HepG2 (cell line): ENCODE measurements around the gene ANKS4B. TPM values are rescaled to one million over a fixed set of nuclear protein-coding genes. Genes with fewer than 3 reads are reported as not detected.

ENCODE experiments used
- AFF4 ChIP-seq: sonication (generic); formaldehyde crosslinking; IDR thresholded peaks from 2 replicates; pipeline ENCODE4 v1.4.0; 2020; ENCODE audit warnings: missing genetic modification reagents
- DRAP1 ChIP-seq: IDR thresholded peaks from 2 replicates; pipeline ENCODE4 v1.6.1; 2016; ENCODE audit warnings: missing genetic modification reagents, missing compliant biosample characterization
- HMGXB3 ChIP-seq: sonication (generic); formaldehyde crosslinking; IDR thresholded peaks from 2 replicates; pipeline ENCODE4 v1.4.0; 2020; ENCODE audit warnings: missing genetic modification reagents, borderline replicate concordance
- KDM1A ChIP-seq: IDR thresholded peaks from 2 replicates; pipeline ENCODE4 v1.6.1; 2016; ENCODE audit warnings: missing compliant biosample characterization
- MLX ChIP-seq: IDR thresholded peaks from 2 replicates; pipeline ENCODE4 v1.6.1; 2016
- MXI1 ChIP-seq: IDR thresholded peaks from 3 replicates; pipeline ENCODE4 v1.6.1; 2012; ENCODE audit warnings: low read depth, low read length, inconsistent platforms, borderline replicate concordance
- NCOA5 ChIP-seq: sonication (generic); formaldehyde crosslinking; IDR thresholded peaks from 2 replicates; pipeline ENCODE4 v1.4.0; 2020; ENCODE audit warnings: missing genetic modification reagents
- SMAD1 ChIP-seq: sonication (generic); formaldehyde crosslinking; IDR thresholded peaks from 2 replicates; pipeline ENCODE4 v1.4.0; 2020; ENCODE audit warnings: missing genetic modification reagents, low read depth, mild to moderate bottlenecking, borderline replicate concordance
- SMYD3 ChIP-seq: sonication (generic); formaldehyde crosslinking; IDR thresholded peaks from 2 replicates; pipeline ENCODE4 v1.8.1; 2023; ENCODE audit warnings: mild to moderate bottlenecking, missing genetic modification reagents
- ZFP1 ChIP-seq: IDR thresholded peaks from 2 replicates; pipeline ENCODE4 v1.6.1; 2016
- ZNF280D ChIP-seq: sonication (generic); formaldehyde crosslinking; IDR thresholded peaks from 2 replicates; pipeline ENCODE4 v1.5.1; 2020; ENCODE audit warnings: mild to moderate bottlenecking, missing genetic modification reagents
- ZNF281 ChIP-seq: sonication (generic); formaldehyde crosslinking; IDR thresholded peaks from 2 replicates; pipeline ENCODE4 v1.4.0; 2020; ENCODE audit warnings: missing genetic modification reagents, borderline replicate concordance
- polyA plus RNA-seq, 8 experiments: library from polyadenylated mRNA; depleted of rRNA in 3 of 8; stranded (reverse) in 7 of 8; unstranded in 1 of 8; fragments of >200 nt; fragmentation: Illumina TruSeq in 4 of 8; extraction: Trizol in 4 of 8; gene quantifications; 2 replicates each; pipeline versions ENCODE4 v1.2.1 to v1.2.3, GENCODE V29; 2011 to 2016; ENCODE audit warnings: low read depth in 4 of 8, missing spikeins in 1 of 8, mixed read lengths in 1 of 8; ENCODE audit not compliant: insufficient read depth in 1 of 8
- total RNA-seq, 5 experiments: library from RNA; depleted of rRNA; stranded (reverse); fragments of >200 nt; fragmentation: Illumina TruSeq; extraction: Trizol; gene quantifications; 2 replicates each; pipeline ENCODE4 v1.2.3, GENCODE V29; 2016; ENCODE audit warnings: low read depth in 1 of 5

Gene ANKS4B
- total and polyA plus RNA-seq, 2 of the 13 experiments (the other 11 are each of a cell fraction or from before 2014, with no cell fraction given), result 6.5 to 30.0 TPM

- no peak for TF ChIP-seq AFF4 (CRISPR knock-in tag)
- TF ChIP-seq HMGXB3, result 0 out of 2 replicates have a peak, but pooled peaks have one; percentile 39
- no peak for TF ChIP-seq KDM1A (CRISPR knock-in tag)
- no peak for TF ChIP-seq SMYD3 (CRISPR knock-in tag)
- no peak for TF ChIP-seq ZNF280D
- no peak for TF ChIP-seq MLX (CRISPR knock-in tag)
- no peak for TF ChIP-seq MXI1
- peak; percentile 17; the same call in 1 of the 2 replicates for TF ChIP-seq ZNF281 (CRISPR knock-in tag)
- TF ChIP-seq DRAP1 (CRISPR knock-in tag), result no peak
- no peak for TF ChIP-seq SMAD1 (CRISPR knock-in tag)
- TF ChIP-seq ZFP1, result no peak
- no peak for TF ChIP-seq NCOA5 (CRISPR knock-in tag)
Measured at GRCh38 chr16:21222495-21223337, 10.8 kb upstream of the ANKS4B start (continued).
